NCI-H187 (cell line): ENCODE data around the gene HES4.

Experiments
- DNase-seq, 2 experiments: peaks; one replicate each; lab custom pipeline; 2025; lab: John Stamatoyannopoulos, UW

The HES4 gene

GRCh38 chr1:999725-1000356 is at the start of gene HES4:
Gene HES4 (minus strand): TSS chr1:1000097. CDS start chr1:999973, 124 bp downstream.
- no peak for DNase-seq

GRCh38 chr1:1048765-1049164 is 48.9 kb upstream of the HES4 start:
- no peak for DNase-seq

GRCh38 chr1:1047963-1048362 is 48.1 kb upstream of the HES4 start:
- no peak for DNase-seq

DNA sequence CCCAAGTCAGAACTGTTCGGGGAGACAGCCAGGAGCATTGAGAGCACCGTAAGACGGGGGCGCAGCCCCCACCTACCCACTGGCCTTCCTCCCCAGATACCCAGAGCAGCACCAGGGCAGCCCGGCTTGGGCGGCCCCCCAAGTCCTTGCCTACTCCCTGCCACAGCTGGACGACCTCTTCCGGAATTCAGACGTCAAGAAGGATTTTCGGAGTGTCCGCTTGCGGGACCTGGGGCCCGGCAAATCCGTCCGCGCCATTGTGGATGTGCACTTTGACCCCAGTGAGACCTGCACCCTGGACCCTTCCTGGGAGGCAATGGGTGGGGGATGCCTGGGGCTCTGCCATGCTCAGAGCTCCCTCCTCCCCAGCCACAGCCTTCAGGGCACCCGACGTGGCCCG is 47.5 kb upstream of the HES4 start:
- DNase-seq = no peak

GRCh38 chr1:1046767-1047166 is 46.9 kb upstream of the HES4 start:
- no peak for DNase-seq

- no peak for DNase-seq
These were observed 46.3 kb upstream of the HES4 start for GRCh38 chr1:1046243-1046642.

DNA sequence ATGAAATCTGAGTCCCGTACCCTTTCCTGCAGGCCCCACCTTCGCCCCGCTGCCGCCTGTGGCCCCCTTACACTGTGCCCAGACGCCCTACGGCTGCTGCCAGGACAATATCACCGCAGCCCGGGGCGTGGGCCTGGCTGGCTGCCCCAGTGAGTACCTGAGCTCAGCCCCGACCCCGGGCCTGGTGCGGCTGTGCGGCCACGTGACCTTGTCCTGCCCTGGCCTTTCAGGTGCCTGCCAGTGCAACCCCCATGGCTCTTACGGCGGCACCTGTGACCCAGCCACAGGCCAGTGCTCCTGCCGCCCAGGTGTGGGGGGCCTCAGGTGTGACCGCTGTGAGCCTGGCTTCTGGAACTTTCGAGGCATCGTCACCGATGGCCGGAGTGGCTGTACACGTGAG is 45.2 kb upstream of the HES4 start:
- no peak for DNase-seq

DNA sequence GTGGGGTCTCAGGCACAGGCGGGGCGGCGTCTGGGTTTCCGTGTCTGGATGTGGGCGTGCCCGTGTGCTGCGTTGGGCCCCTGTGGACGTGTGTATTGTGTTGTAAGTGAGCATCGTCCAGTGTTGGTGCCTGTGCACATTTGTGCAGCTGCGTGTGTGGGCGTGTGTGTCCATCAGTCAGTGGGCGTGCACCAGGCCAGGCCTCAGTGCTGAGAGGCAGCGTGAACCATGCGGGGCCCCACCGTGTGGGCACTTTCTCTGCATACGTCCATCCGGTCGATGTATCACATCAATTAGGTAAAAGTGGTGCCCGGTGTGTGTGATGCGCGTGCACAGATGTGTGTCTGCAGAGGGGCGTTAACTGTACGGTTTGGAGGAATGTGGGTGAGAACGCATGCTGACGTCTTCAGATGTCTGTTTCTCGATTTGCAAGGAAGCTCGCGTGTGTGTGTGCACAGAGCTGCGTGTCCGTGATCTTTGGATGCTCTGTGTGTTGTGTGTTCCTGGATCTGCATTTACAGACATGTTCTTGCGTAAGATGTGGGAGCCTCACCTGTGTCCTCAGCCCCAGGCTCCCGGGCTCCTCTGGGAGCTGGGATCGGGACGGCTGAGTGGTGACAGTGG is 44.7 kb upstream of the HES4 start:
- no peak for DNase-seq

GRCh38 chr1:1043921-1044320 is 44.0 kb upstream of the HES4 start:
- DNase-seq = no peak

- DNase-seq = no peak
These were observed 43.5 kb upstream of the HES4 start for GRCh38 chr1:1043411-1043810.

- no peak for DNase-seq
These were observed 42.9 kb upstream of the HES4 start for GRCh38 chr1:1042835-1043234.

GRCh38 chr1:1041873-1042272 is 42.0 kb upstream of the HES4 start:
- DNase-seq = no peak

DNA sequence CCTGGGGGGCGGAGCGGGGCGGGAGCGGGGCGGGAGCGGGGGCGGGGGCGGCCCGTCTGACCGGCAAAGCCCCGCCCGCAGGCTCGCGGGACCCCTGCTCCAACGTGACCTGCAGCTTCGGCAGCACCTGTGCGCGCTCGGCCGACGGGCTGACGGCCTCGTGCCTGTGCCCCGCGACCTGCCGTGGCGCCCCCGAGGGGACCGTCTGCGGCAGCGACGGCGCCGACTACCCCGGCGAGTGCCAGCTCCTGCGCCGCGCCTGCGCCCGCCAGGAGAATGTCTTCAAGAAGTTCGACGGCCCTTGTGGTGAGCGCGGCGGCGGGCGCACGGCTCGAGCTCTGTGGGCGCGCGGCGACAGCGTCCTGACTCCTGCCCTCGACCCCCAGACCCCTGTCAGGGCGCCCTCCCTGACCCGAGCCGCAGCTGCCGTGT is 41.2 kb upstream of the HES4 start:
- no peak for DNase-seq

DNA sequence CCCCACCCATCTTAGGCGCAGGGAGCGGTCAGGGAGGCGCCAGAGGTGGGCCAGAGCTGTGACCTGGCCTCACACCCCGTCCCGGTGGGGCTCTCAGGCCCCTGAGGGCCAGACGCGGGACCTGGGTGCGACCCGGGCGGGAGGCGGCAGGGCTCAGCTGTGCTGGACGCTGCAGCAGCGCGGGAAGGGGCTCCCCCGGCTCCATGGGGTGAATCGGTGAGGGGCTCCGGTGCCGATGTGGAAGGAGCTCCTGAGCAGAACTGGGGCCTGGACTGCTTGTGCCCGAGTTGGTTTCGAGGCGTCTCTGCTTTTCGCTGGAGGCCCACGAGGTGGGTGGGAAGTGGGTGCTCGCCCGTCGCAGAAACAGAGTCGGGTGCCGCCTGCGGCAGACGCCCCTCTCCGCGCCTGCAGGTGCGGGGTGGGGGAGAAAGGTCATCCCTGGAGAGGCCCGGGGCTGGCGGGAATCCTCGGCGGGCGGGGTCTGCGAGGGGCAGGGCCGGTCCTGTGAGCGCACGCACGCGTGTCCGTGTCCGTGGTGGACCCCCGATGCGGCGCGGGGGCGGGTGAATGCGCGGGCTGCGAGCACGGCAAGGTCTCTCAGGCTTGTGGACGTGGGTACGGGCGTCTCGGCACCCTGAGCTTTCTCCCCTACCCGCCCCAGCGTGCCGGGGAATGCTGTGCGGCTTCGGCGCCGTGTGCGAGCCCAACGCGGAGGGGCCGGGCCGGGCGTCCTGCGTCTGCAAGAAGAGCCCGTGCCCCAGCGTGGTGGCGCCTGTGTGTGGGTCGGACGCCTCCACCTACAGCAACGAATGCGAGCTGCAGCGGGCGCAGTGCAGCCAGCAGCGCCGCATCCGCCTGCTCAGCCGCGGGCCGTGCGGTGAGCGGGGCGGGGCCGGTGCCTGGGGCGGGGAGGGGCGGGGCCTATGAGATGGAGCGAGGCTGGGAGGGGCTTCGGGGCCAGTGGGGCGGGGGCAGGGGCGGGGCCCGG is 40.4 kb upstream of the HES4 start:
- no peak for DNase-seq

DNA sequence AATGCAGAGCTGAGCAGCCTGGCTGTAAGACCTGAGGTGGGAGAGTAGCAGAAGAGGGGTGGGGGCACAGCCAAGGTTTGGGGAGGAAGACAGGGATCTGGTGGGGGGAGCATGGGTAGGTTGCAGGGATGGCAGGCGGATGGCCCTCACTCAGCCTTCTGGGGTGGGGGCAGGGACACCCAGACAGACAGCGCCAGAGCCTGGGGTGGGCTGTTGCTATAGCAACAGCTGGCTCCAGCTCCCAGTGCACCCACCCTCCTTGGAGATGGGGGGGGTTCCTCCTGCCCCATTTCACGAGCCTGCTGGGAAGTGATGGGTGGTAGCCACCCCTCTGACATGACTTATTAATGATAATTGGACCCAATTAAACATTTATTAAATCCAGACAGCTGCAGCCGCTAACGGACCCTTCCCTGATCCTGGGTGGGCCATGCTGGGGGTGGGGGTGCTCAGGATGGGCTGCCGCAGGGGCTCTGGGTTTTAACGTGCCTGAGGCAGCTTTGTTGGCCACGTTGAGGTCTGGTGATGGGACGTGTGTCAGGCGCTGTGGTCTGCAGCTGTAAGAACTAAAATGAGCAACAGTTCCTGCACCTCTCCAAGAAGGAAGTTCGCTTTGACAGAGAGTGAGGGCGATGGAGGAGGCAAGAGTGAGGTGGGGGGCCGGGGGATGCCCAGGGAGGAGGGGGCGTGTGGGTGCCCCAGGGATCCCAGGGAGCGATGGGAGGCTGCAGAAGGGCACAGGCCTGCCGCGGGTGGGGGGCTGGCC is 39.4 kb upstream of the HES4 start:
- DNase-seq = no peak

- DNase-seq = no peak
These were observed 38.8 kb upstream of the HES4 start for GRCh38 chr1:1038694-1039093.

GRCh38 chr1:1037366-1038327 is 37.8 kb upstream of the HES4 start:
- DNase-seq = peak in 1 of 2 experiments; percentile 23

DNA sequence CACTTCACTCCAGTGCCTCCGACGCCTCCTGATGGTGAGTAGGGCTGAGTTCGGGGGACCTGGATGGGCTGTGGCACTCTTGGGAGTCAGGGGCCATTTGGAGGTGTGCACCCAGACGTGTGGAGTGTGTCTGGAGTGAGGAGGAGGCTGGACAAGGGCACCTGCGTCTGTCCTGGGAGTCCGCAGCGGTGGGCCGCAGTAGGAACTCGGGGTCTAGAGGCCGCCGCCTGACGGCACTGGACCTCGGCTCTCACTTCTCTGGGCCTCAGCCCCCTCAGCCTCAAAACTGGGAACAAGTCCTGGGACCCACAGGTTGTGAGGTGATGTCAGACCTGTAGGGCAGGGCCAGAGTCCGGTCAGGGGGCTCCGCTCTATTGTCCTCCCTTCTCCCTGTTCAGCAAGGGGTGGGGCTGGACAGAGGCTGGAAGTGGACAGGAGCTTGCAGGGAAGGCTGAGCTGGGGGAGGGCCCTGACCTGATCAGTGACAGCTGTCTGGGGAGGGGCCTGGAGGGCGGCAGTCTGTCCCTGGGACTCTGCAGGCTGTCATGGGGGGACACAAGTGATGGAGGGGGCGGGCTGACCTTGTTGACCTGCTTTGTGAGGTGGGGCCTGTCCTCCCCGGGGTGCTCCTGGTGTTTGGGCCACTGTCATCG is 35.5 kb upstream of the HES4 start:
- DNase-seq = no peak

DNA sequence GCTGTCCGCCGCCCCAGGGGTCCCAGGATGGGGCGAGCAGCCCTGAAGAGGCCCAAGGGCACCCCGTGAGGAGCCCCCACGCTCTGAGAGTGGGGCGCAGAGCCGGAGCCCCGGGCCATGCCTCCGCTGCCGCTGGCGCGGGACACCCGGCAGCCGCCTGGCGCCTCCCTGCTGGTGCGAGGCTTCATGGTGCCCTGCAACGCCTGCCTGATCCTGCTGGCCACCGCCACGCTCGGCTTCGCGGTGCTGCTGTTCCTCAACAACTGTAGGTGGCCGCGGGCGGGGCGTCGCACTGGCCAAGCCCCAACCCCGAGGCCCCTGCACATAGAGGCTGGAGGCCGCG is 34.5 kb upstream of the HES4 start:
- DNase-seq = no peak

DNA sequence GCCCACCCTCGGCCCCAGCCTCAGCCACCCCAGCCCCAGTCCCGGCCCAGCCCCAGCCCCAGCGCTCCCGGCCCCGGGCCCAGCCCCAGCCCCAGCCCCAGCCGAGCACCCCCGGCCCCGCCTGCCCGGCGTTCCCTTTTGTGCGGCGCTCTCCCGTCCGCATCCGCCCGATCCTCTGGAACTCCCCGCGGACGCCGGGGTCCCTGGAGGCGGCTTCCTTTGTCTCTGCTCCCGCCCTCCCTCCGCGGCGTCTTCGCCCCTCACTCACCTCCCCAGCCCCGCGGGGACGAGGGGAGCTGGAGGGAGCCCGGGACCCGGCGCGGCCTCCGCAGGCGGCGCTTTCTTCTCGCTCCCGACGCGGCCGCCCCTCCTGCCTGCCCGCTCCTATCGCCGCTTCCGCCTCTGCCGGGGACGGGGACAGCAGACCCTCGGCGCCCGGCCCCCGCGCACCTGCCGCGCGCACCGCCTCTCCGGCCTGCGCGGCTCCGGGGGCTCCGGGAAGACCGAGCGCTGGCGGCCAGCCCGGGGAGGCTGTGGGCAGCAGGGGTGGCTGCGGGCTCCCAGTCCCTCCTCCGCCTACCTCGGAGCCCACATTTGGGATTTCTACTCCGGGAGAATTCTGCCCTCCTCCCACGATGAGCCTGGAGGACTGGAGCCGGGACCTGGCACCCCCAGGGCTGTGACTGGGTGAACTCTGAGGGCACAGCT is 34.0 kb upstream of the HES4 start:
- DNase-seq = no peak
